ENCODE measurements around the gene CAMKMT.

GRCh38 chr2:44367591-44367990 is 5.8 kb downstream of the CAMKMT start:
- TF ChIP-seq POLR2A (IDR thresholded peaks at IDR 0.05) = no peak
- TF ChIP-seq, protein P1, sequence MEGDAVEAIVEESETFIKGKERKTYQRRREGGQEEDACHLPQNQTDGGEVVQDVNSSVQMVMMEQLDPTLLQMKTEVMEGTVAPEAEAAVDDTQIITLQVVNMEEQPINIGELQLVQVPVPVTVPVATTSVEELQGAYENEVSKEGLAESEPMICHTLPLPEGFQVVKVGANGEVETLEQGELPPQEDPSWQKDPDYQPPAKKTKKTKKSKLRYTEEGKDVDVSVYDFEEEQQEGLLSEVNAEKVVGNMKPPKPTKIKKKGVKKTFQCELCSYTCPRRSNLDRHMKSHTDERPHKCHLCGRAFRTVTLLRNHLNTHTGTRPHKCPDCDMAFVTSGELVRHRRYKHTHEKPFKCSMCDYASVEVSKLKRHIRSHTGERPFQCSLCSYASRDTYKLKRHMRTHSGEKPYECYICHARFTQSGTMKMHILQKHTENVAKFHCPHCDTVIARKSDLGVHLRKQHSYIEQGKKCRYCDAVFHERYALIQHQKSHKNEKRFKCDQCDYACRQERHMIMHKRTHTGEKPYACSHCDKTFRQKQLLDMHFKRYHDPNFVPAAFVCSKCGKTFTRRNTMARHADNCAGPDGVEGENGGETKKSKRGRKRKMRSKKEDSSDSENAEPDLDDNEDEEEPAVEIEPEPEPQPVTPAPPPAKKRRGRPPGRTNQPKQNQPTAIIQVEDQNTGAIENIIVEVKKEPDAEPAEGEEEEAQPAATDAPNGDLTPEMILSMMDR (IDR thresholded peaks at IDR 0.05) = no peak
- TF ChIP-seq EP300 (IDR thresholded peaks at IDR 0.05) = no peak
- TF ChIP-seq POLR2AphosphoS5 (IDR thresholded peaks at IDR 0.05) = no peak
